ENCODE data around the gene MCM10.
A peak's percentile ranks its signal among the peaks of the same experiment; 100 is the strongest.

MCM10 gene

DNA sequence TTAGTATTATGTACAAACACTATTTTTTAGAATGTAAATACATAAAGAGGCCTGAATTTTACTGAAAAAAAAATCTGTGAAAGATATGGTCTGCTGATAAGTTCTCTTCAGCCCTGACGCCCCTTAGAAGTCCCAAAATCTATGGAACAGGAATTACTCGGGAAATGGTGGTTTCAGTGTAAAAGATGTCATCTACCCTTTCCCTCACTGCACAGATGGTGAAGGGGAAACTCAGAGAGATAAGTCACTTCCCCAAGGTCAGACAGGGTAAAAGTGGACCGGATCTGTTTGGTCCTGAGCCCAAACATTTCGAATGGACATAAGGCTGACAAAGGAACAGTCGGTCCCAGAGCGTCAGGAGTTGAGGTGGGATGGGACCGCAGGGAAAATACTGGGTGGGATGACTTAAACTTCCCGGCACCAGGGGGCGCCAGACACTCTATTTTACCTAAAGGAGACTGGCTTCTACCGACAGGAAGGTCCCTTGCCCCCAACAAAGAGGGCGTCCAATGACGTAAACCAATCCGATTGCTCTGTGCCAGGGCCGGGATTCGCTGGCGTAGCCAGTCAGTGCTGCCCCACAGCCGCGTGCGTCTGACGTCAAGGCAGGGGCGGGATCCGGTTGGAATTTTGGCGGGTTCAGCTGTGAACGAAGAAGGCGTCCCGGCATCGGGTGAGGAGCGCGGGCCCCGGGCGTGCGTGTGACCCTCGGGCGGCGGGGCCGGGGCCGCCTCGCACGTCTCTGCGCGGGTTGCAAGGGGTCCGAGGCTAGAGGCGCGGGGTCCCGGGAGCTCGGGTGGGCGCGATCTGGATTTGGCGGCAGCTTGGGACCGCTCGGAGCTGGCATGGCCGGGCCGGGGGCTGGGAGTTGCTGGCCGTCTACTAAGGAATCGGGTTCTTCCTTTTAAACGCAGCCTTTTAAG is at the start of gene MCM10:
Gene MCM10 (plus strand): TSS at position 625 of the 923 bp plus-strand sequence. CDS start 2,645 bp downstream, outside the sequence.
- Histone ChIP-seq H3K27ac (peak within 1 kb of the TSS in 9 of 11 experiments; percentile 31 to 87 (median 81); a peak in 19 of 22 replicates), H3K4me3 (peak within 1 kb of the TSS; percentile 56 to 92 (median 80)), H3K9ac (peak within 1 kb of the TSS in 10 of 11 experiments; percentile 60 to 90 (median 84); a peak in 20 of 22 replicates), H3K9me3 (replicated peaks in 1 of 11) (no peaks in the 10 kb centered on the region), H4K20me1 (peaks cover 0 to 18% (median 5%) of the 10 kb centered on the region in 11 experiments; a peak in 6 of 22 replicates), H3K4me1 (peaks cover 14 to 31% (median 21%) of the 10 kb centered on the region in 10 experiments), H3K27me3 (no peaks in the 10 kb centered on the region), H3K4me2 (peak within 1 kb of the TSS; percentile 78 to 93 (median 90)), H3K36me3 (peaks cover 0 to 30% (median 26%) of the 10 kb centered on the region in 11 experiments; a peak in 16 of 22 replicates)
- TF ChIP-seq Cebpa-rat (IDR thresholded peaks at IDR 0.05), result no peak

DNA sequence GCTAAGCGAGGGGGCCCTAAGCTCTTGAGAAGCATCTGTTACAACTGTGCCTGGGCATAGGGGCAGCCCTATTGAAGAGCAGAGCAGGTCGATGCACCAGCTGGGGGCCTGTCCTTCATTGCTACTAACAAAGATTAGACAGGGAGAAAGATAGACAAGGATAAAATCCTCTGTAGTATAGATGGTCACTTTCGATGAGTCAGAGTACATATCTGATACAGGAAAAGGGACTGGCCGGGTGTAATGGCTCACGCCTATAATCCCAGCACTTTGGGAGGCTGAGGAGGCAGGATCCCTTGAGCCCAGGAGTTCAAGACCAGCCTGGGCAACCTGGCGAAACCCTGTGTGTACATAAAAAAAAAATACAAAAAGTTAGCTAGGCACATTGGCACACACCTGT is 47.8 kb upstream of the MCM10 start:
- Histone ChIP-seq H3K4me3 (no peak overlapping the region), H3K9ac (no peak overlapping the region), H3K36me3 (peaks cover 12 to 80% (median 33%) of the 10 kb centered on the region in 11 experiments; a peak in 18 of 22 replicates), H3K4me2 (no peak overlapping the region), H3K4me1 (peaks cover 22 to 29% (median 27%) of the 10 kb centered on the region in 10 experiments), H3K27me3 (peaks cover 0 to 40% (median 0%) of the 10 kb centered on the region in 11 experiments; a peak in 7 of 22 replicates), H3K27ac (no peak overlapping the region), H3K9me3 (replicated peaks in 1 of 11) (peaks cover 0 to 12% (median 0%) of the 10 kb centered on the region in 11 experiments; a peak in 5 of 22 replicates), H4K20me1 (peaks cover 0 to 87% (median 0%) of the 10 kb centered on the region in 11 experiments; a peak in 6 of 22 replicates)
- TF ChIP-seq Cebpa-rat (IDR thresholded peaks at IDR 0.05), result no peak

DNA sequence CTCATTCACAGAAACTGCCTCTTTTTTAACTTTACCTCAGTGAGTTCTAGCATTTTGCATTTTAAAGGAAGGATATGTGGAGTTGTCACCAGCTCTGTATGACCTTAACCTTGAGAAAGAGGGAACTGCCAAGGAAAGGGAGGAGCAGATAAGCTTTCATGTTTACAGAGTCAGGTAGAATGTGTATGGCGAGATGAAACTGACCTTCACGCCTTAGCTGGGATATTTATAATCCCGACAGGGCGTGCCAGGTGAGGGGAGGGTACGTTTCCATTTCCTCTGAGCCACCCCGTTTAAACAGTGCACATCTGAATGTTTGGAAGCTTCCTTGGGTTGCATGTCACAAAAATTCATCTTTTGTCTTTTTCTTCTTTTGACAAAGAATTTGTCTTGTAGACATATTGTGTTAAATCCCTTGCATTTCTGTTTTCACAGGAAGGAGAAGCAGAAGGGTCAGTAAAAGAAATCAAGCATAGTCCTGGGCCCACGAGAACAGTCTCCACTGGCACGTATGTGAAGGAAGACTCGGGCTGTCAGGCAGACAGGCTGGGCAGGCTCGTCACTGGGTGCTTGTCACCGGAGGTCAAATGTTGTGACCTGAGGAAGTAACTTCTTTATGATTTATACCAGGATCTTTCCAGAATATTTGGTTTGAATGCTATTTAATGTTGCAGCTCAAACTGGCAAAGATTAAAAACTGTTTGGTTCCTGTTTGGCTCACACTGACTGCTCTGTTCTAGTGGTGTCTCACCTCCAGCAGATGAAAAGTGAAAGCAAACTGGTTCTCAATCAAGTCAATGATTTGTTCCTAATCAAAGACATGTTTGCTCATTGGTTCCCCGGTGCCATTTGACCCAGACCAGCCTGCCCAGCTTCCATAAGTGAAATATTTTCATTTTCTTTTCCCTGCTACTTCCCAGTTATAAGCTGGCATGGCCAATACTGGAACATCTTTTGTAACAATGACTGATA is 45.2 kb upstream of the MCM10 start:
- peaks cover 28 to 43% (median 34%) of the 10 kb centered on the region in 10 experiments for H3K4me1 ChIP-seq
- H3K36me3 ChIP-seq, result peaks cover 16 to 80% (median 29%) of the 10 kb centered on the region in 11 experiments; a peak in 19 of 22 replicates
- H3K4me3 ChIP-seq, result no peak overlapping the region
- peaks cover 0 to 64% (median 0%) of the 10 kb centered on the region in 11 experiments; a peak in 7 of 22 replicates for H3K27me3 ChIP-seq
- peaks cover 0 to 23% (median 0%) of the 10 kb centered on the region in 11 experiments; a peak in 7 of 22 replicates for H3K9me3 ChIP-seq (replicated peaks in 1 of 11)
- no peak for TF ChIP-seq Cebpa-rat (IDR thresholded peaks at IDR 0.05)
- H3K4me2 ChIP-seq, result peak overlapping the region; percentile 5 to 90 (median 37); a peak in 14 of 22 replicates
- peaks cover 0 to 87% (median 0%) of the 10 kb centered on the region in 11 experiments; a peak in 6 of 22 replicates for H4K20me1 ChIP-seq
- H3K9ac ChIP-seq, result no peak overlapping the region
- H3K27ac ChIP-seq, result peak overlapping the region in 1 of 11 experiments; percentile 35; a peak in 1 of 22 replicates

DNA sequence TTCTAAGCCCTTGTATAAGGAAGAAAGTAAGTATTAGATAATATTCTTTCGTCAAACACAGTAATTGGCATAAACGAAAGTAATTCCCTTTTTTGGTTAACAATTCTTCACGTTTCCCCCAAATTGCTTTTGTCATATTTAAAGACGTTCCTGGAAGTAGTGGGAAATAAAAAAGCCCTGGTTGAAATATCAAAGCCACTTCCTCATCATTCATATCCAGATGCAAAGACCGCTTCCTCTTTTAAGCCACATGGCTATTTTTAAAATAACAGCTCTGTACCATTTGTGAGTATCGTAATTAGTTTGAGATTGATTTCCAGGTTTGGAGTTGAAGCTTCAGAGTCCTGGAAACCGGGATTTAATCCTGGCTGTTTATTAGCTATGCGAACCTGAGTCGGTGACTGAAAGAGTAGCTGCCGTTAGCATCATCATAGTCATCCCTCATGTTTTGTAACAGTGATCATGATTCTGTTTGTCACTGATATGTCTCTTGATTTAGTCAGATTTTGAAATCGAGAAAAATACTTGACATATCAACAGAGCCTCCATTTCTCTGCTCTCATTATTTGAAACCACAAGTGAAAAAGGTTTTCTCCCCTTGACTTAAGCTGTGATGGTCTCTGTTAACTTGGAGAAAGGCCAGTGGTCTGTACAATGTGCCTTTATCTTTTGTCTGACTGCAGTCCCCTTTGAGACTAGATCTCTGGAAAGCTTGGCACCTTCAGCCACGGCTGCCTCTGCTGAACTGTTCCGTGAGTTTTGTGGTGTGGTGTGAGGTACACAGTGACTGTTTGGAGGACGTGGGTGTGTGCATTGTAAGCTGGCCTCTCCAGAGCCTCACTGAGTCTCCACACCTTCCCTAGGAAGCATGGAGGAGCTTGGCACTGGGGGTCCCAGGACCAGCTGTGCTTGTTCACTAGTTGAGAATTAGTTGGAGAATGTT is 43.2 kb upstream of the MCM10 start:
- Histone ChIP-seq H3K27ac (peak overlapping the region; percentile 20 to 79 (median 61); a peak in 21 of 22 replicates), H4K20me1 (peaks cover 0 to 87% (median 0%) of the 10 kb centered on the region in 11 experiments; a peak in 6 of 22 replicates), H3K4me1 (peaks cover 28 to 46% (median 35%) of the 10 kb centered on the region in 10 experiments), H3K9me3 (replicated peaks in 1 of 11) (peaks cover 0 to 27% (median 0%) of the 10 kb centered on the region in 11 experiments; a peak in 7 of 22 replicates), H3K9ac (peak overlapping the region in 7 of 11 experiments; percentile 3 to 55 (median 34); a peak in 9 of 22 replicates), H3K4me2 (peak overlapping the region; percentile 69 to 93 (median 84)), H3K27me3 (peaks cover 0 to 74% (median 0%) of the 10 kb centered on the region in 11 experiments; a peak in 7 of 22 replicates), H3K4me3 (peak overlapping the region in 4 of 10 experiments; percentile 17 to 47 (median 27); a peak in 2 of 20 replicates), H3K36me3 (peaks cover 19 to 81% (median 37%) of the 10 kb centered on the region in 11 experiments; a peak in 19 of 22 replicates)
- no peak for TF ChIP-seq Cebpa-rat (IDR thresholded peaks at IDR 0.05)

DNA sequence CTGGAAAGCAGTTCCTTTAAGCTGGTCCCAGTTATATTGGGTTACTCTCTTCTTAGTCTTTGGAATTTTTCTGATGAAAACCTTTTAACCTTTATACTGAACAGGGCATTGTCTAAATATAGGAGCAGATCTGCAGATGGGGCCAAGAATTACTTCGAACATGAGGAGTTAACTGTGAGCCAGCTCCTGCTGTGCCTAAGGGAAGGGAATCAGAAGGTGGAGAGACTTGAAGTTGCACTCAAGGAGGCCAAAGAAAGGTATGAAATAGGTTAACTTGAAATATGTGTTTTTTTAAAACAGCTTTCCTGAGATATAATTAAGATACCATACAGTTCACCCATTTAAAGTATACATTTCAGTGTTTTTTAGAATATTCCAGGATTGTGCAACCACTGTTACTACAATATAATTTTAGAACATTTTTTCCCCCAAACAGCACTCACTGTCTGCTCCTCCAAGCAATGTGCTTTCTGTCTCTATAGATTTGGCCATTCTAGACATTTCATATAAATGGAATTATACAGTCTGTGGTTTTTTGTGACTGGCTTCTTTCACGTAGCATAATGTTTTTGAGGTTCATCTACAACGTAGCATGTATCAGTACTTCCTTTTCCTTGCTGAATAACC is 42.5 kb upstream of the MCM10 start:
- TF ChIP-seq Cebpa-rat (IDR thresholded peaks at IDR 0.05), result 0 out of 22 replicates have a peak, but pooled peaks of 1 of the 11 experiments have one; percentile 13
- peaks cover 0 to 74% (median 0%) of the 10 kb centered on the region in 11 experiments; a peak in 7 of 22 replicates for H3K27me3 ChIP-seq
- H3K4me2 ChIP-seq, result peak overlapping the region; percentile 49 to 90 (median 76); a peak in 21 of 22 replicates
- H3K4me1 ChIP-seq, result peaks cover 28 to 46% (median 35%) of the 10 kb centered on the region in 10 experiments
- H3K4me3 ChIP-seq, result no peak overlapping the region
- H3K27ac ChIP-seq, result peak overlapping the region in 10 of 11 experiments; percentile 14 to 79 (median 61); a peak in 18 of 22 replicates
- H4K20me1 ChIP-seq, result peaks cover 0 to 87% (median 0%) of the 10 kb centered on the region in 11 experiments; a peak in 6 of 22 replicates
- peaks cover 0 to 31% (median 0%) of the 10 kb centered on the region in 11 experiments; a peak in 7 of 22 replicates for H3K9me3 ChIP-seq (replicated peaks in 1 of 11)
- H3K36me3 ChIP-seq, result peaks cover 15 to 81% (median 37%) of the 10 kb centered on the region in 11 experiments; a peak in 19 of 22 replicates
- H3K9ac ChIP-seq, result peak overlapping the region in 4 of 11 experiments; percentile 4 to 55 (median 25); a peak in 4 of 22 replicates

DNA sequence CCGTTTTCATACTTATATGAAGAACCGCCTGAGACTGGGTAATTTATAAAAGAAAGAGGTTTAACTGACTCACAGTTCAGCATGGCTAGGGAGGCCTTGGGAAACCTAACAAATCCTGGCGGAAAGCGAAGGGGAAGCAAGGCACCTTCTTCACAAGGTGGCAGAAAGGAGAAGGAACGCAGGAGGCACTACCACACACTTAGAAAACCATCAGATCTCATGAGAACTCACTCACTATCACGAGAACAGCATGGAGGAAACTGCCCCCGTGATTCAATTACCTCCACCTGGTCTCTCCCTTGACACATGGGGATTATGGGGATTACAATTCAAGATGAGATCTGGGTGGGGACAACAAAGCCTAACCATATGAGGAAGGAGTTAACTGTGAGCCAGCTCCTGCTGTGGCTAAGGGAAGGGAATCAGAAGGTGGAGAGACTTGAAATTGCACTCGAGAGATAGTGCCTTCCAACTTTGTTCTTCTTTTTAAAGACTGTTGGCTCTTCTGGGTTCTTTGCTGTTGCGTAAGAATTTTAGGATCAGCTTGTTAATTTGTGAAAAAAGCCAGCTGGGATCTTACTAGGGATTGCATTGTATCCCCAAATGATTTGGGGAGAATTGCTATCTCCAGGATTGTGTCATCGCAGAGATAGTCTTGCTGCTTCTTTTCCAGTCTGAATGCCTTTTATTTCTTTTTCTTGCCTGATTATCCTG is 40.4 kb upstream of the MCM10 start:
- peaks cover 0 to 97% (median 0%) of the 10 kb centered on the region in 11 experiments; a peak in 6 of 22 replicates for H4K20me1 ChIP-seq
- peak in 6 of 11 experiments; percentile 33 to 67 (median 36); a peak in 6 of 22 replicates for TF ChIP-seq Cebpa-rat (IDR thresholded peaks at IDR 0.05)
- no peak overlapping the region for H3K9ac ChIP-seq
- peak overlapping the region in 3 of 11 experiments; percentile 4 to 13 (median 6); a peak in 1 of 22 replicates for H3K4me2 ChIP-seq
- H3K36me3 ChIP-seq, result peaks cover 15 to 91% (median 41%) of the 10 kb centered on the region in 11 experiments; a peak in 19 of 22 replicates
- H3K27me3 ChIP-seq, result peaks cover 0 to 82% (median 0%) of the 10 kb centered on the region in 11 experiments; a peak in 7 of 22 replicates
- H3K27ac ChIP-seq, result no peak overlapping the region
- no peak overlapping the region for H3K4me3 ChIP-seq
- peaks cover 0 to 31% (median 0%) of the 10 kb centered on the region in 11 experiments; a peak in 7 of 22 replicates for H3K9me3 ChIP-seq (replicated peaks in 1 of 11)
- peaks cover 28 to 42% (median 33%) of the 10 kb centered on the region in 10 experiments for H3K4me1 ChIP-seq
